ENCODE data around the gene DNM2.

DNA sequence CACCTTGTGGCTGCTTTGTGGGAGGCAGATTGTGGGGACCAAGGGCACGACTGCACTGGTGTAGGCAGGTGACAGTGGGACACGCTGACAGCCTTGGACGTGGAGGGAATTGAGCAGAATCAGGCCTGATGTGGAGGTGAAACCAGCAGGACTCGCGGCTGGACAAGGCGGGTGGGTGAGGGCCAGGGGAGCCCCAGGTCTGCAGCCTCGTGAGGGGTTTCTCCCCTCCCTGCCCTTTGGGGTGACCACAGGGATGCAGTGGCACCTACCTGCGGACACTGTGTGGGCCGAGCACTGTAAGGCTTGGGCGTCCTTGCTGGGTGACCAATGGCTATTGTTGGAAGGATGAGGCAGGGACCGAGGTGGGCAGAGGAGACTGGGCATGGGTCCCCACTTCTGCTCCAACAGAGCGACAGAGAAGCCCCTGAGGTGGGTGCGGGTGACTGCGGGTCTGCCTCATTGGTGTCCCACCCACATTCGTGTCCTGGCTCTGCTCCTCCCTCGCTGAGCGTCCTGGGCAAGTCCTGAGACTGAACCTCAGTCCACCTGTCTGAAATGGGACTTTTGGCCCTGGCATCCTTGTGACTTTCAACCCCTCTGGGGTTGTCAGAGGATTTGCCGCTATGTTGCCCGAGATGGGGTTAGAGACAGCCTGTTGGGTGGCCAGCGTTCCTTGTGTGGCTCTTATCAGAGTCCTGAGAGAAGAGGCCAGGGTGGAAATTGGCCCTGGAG, 30.5 kb downstream of the DNM2 start:
- TF ChIP-seq, protein P1, sequence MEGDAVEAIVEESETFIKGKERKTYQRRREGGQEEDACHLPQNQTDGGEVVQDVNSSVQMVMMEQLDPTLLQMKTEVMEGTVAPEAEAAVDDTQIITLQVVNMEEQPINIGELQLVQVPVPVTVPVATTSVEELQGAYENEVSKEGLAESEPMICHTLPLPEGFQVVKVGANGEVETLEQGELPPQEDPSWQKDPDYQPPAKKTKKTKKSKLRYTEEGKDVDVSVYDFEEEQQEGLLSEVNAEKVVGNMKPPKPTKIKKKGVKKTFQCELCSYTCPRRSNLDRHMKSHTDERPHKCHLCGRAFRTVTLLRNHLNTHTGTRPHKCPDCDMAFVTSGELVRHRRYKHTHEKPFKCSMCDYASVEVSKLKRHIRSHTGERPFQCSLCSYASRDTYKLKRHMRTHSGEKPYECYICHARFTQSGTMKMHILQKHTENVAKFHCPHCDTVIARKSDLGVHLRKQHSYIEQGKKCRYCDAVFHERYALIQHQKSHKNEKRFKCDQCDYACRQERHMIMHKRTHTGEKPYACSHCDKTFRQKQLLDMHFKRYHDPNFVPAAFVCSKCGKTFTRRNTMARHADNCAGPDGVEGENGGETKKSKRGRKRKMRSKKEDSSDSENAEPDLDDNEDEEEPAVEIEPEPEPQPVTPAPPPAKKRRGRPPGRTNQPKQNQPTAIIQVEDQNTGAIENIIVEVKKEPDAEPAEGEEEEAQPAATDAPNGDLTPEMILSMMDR (IDR thresholded peaks at IDR 0.05; ENCODE audit: low read depth, low read length, poor library complexity, severe bottlenecking), result no peak
- TF ChIP-seq EZH2phosphoT487 (IDR thresholded peaks at IDR 0.05; ENCODE audit: borderline replicate concordance, low read length), result no peak
